ENCODE data around the gene CX3CR1. TPM values are rescaled to one million over a fixed set of nuclear protein-coding genes. Genes with fewer than 3 reads are reported as not detected.

Gene CX3CR1
- total and polyA plus RNA-seq, 9 of the 15 experiments (the other 6 are each of a cell fraction or from before 2014, with no cell fraction given) = 0.03 to 0.21 TPM; not detected in 7

- TF ChIP-seq FOXO4 (CRISPR knock-in tag; IDR thresholded peaks at IDR 0.05) = no peak
- no peak for TF ChIP-seq MLX (CRISPR knock-in tag; conservative IDR thresholded peaks at IDR 0.05)
- no peak for TF ChIP-seq PPARD (CRISPR knock-in tag; IDR thresholded peaks at IDR 0.05)
- TF ChIP-seq PHTF2 (CRISPR knock-in tag; IDR thresholded peaks at IDR 0.05) = no peak
- TF ChIP-seq NCOA4 (IDR thresholded peaks at IDR 0.05; ENCODE audit: partially characterized antibody) = no peak
- TF ChIP-seq RFX5 (IDR thresholded peaks at IDR 0.05; ENCODE audit: low read depth, low read length) = no peak
- TF ChIP-seq CEBPZ (IDR thresholded peaks at IDR 0.05; ENCODE audit: borderline replicate concordance, low read depth, low read length) = no peak
- peak; percentile 25; the same call in 1 of the 2 replicates for TF ChIP-seq EP300 (IDR thresholded peaks at IDR 0.05; ENCODE audit: low read length)
- TF ChIP-seq E2F8 (IDR thresholded peaks at IDR 0.05; ENCODE audit: low read depth, partially characterized antibody) = no peak
- TF ChIP-seq CHD4 (IDR thresholded peaks at IDR 0.05; ENCODE audit: insufficient read depth, insufficient replicate concordance, low read depth, low read length, poor library complexity, severe bottlenecking) = no peak
- no peak; the same call in 1 of the 2 replicates for TF ChIP-seq ADNP (tag; IDR thresholded peaks at IDR 0.05)
- 0 out of 2 replicates have a peak, but pooled peaks have one; percentile 34 for TF ChIP-seq ZNF134 (CRISPR knock-in tag; conservative IDR thresholded peaks at IDR 0.05)
- no peak for TF ChIP-seq ZBTB5 (IDR thresholded peaks at IDR 0.05)
- no peak for TF ChIP-seq PKNOX1 (IDR thresholded peaks at IDR 0.05)
- TF ChIP-seq MYBL2 (IDR thresholded peaks at IDR 0.05; ENCODE audit: low read depth) = no peak
- TF ChIP-seq MYBL2 (CRISPR knock-in tag; IDR thresholded peaks at IDR 0.05; ENCODE audit: borderline replicate concordance) = no peak
Measured at GRCh38 chr3:39284457-39284881, 4.6 kb upstream of the CX3CR1 start (continued).
